ENCODE data around the gene TC2N. TPM values are rescaled to one million over a fixed set of nuclear protein-coding genes. Genes with fewer than 3 reads are reported as not detected.
"Not testable (repeated sequence)": the region's sequence is repeated elsewhere in the genome, so short reads cannot be mapped to it uniquely, and the experiment has no call there.

Gene TC2N
- total RNA-seq, 2 donors from 2014 or later, result 6.9 to 12.0 TPM

GRCh38 chr14:91743305-91743653 is 124.1 kb downstream of the TC2N start:
- DNase-seq (ENCODE audit: low spot score), result no peak
- H3K4me1 Mint-ChIP-seq (ENCODE audit: low read depth in 2 of 2), result no peaks in the 10 kb centered on the region
- H3K27ac Mint-ChIP-seq, result no peak overlapping the region
- peaks cover 0 to 4% of the 10 kb centered on the region in 2 donors for H3K27me3 Mint-ChIP-seq
- H3K9me3 Mint-ChIP-seq, result no peaks in the 10 kb centered on the region
- no peak overlapping the region for H3K4me3 Mint-ChIP-seq
- no peaks in the 10 kb centered on the region for H3K36me3 Mint-ChIP-seq
- no peak for ATAC-seq

DNA sequence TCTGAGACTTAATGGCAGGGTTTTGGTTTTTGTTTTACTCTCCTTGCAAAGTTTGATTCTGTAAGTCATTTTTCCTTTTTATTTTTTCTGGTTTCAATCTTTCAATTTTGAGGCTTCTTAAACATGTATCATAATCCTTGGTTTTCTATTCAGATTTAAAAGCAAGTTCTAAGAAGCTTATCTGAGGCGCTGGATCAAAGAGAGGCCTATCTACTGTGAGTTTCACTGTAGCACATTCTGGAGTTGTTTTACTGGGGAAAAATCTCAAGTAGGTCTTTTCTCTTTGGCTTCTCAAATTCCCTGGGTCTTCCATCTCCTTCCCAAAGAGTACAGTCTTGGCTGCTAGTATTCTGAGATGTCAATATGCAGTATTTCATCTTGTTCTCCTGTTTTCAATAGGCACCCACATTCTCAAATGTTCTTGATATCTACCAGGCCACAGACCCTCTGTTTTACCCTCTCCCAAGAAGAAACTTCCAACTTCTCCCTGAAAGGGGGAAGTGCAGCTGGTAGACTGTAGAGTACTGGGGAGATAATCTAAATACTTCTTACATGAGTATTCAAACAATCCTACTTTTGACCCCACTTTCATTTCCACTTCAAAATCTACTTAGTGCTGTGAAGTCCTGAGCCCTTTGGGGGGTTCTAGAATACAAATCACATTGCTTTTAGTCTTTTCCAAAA is 124.6 kb downstream of the TC2N start:
- DNase-seq (ENCODE audit: low spot score) (no peak), ATAC-seq (no peak)
- Mint-ChIP-seq H3K27ac (no peak overlapping the region), H3K9me3 (no peaks in the 10 kb centered on the region), H3K36me3 (no peaks in the 10 kb centered on the region), H3K27me3 (peaks cover 0 to 4% of the 10 kb centered on the region in 2 donors), H3K4me1 (ENCODE audit: low read depth in 2 of 2) (no peaks in the 10 kb centered on the region), H3K4me3 (no peak overlapping the region)

DNA sequence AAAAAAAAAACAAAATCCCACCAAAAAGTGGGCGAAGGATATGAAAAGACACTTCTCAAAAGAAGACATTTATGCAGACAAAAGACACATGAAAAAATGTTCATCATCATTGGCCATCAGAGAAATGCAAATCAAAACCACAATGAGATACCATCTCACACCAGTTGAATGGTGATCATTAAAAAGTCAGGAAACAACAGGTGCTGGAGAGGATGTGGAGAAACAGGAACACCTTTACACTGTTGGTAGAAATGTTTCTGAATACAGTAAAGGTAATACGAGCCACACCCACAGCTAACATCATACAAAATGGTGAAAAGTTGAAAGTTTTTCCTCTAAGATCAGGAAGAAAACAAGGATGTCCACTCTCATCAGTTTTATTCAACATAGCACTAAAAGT is 127.5 kb downstream of the TC2N start:
- H3K27me3 Mint-ChIP-seq, result peaks cover 10 to 15% of the 10 kb centered on the region in 2 donors
- H3K4me1 Mint-ChIP-seq (ENCODE audit: low read depth in 2 of 2); ATAC-seq; DNase-seq (ENCODE audit: low spot score); H3K4me3 Mint-ChIP-seq; H3K27ac Mint-ChIP-seq; H3K36me3 Mint-ChIP-seq; H3K9me3 Mint-ChIP-seq: not testable (repeated sequence)

- no peaks in the 10 kb centered on the region for H3K4me1 Mint-ChIP-seq (ENCODE audit: low read depth in 2 of 2)
- H3K4me3 Mint-ChIP-seq, result no peak overlapping the region
- DNase-seq (ENCODE audit: low spot score) (no peak), ATAC-seq (no peak)
- peaks cover 10 to 22% of the 10 kb centered on the region in 2 donors for H3K27me3 Mint-ChIP-seq
- no peaks in the 10 kb centered on the region for H3K36me3 Mint-ChIP-seq
- no peak overlapping the region for H3K27ac Mint-ChIP-seq
- no peaks in the 10 kb centered on the region for H3K9me3 Mint-ChIP-seq
Measured at GRCh38 chr14:91737619-91738018, 129.7 kb downstream of the TC2N start.

DNA sequence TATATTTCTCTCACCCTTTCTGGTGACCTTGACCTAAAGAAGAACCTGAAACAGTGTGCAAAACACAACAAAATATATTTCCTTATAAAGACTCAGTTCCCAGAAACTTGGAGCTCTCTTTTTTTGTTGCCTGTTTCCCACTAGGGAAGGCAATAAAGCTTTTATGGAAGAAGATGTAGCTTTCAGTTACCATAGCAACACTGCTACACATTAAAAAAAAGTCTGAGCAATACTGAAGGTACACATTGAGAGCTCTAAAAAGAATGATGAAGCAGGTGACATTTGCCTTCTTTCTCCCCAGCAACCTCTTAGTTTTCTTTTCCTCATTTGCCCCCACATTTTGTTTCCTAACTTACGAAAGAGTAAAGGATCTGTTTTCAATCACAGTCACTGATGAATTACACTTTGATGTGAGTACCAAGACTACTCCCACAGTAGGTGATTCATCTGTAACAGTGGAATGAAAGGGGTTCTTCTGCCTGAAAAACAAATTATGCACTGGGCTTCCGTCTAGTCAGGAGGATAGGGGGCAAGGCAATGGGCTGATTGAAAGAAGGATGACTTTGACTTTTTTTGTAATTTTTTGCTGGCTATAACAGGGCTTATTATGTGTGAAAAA is 134.4 kb downstream of the TC2N start:
- Mint-ChIP-seq H3K4me1 (ENCODE audit: low read depth in 2 of 2) (no peaks in the 10 kb centered on the region), H3K4me3 (no peak overlapping the region), H3K27ac (no peak overlapping the region), H3K36me3 (no peaks in the 10 kb centered on the region), H3K9me3 (no peaks in the 10 kb centered on the region), H3K27me3 (peaks cover 10 to 18% of the 10 kb centered on the region in 2 donors)
- DNase-seq (ENCODE audit: low spot score), result no peak
- ATAC-seq, result no peak

- DNase-seq (ENCODE audit: low spot score), result no peak
- H3K27ac Mint-ChIP-seq, result no peak overlapping the region
- no peaks in the 10 kb centered on the region for H3K9me3 Mint-ChIP-seq
- no peak for ATAC-seq
- no peak overlapping the region for H3K4me3 Mint-ChIP-seq
- H3K4me1 Mint-ChIP-seq (ENCODE audit: low read depth in 2 of 2), result no peaks in the 10 kb centered on the region
- H3K27me3 Mint-ChIP-seq, result peaks cover 10 to 18% of the 10 kb centered on the region in 2 donors
- no peaks in the 10 kb centered on the region for H3K36me3 Mint-ChIP-seq
Measured at GRCh38 chr14:91732439-91732838, 134.9 kb downstream of the TC2N start.

DNA sequence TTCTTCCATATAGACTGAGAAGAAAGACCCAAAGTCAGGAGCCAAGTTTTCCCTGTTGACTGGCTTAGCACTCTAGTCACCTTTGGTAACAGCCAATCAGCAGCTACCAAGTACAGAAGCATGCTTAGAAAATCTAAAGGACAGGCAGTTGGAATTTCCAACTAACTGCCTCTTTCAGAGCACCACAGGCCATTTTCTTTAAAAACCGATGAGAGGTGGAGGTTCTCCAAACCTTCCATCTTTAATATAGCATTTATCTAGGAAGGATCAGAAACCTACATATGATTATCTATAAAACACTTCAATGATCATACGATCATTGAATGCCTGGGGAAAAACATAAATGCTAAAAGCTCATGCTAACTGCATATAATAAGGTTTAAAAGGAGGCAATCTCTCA is 135.3 kb downstream of the TC2N start, which contains the start of gene CATSPERB:
Gene CATSPERB, minus strand, starts transcription at position 101 of the 400 bp plus-strand sequence. CDS start 2,607 bp downstream, outside the sequence.
- Mint-ChIP-seq H3K9me3 (no peaks in the 10 kb centered on the region), H3K4me3 (no peak within 1 kb of the TSS), H3K36me3 (no peaks in the 10 kb centered on the region), H3K27ac (no peak within 1 kb of the TSS), H3K27me3 (peaks cover 10 to 17% of the 10 kb centered on the region in 2 donors), H3K4me1 (ENCODE audit: low read depth in 2 of 2) (no peaks in the 10 kb centered on the region)
- DNase-seq (ENCODE audit: low spot score) (no peak), ATAC-seq (no peak)

DNA sequence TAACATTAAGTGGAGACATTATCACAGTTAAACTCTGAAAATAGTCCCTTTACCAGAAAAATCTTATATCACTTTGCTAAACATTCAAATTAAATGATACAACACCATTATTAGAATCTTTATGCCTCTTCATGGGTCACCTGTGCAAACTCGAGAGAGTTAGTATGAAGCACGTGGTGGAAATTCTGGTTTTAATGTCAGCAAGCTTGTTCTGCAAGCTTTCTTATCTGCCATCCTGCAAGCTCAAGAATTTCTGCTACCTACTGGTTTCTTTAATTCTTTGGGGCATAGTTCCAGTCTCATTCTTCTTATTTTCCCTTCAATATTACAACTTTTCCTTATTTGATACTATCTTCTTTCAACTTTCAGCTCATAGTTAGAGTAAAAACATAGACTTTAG is 136.3 kb downstream of the TC2N start:
- no peak for DNase-seq (ENCODE audit: low spot score)

DNA sequence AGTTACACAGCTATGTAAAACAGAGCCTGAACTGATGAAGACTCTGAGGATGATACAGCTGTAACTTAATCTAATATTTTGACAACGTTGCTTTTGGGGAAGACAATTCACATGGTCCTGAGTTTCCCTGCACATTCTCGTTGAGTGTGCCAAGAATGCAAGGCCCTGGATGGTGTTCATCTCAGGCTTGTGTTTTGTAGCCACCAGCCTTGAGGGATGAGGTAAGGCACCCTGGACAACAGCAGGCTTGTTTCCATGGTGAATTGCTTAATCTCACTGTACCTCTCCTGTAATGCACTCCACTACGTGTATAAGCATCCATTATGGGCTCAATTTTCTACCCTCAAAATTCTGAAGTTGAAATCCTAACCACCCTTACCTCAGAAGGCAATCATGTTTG is 137.6 kb downstream of the TC2N start:
- no peaks in the 10 kb centered on the region for H3K36me3 Mint-ChIP-seq
- no peak for DNase-seq (ENCODE audit: low spot score)
- no peak for ATAC-seq
- no peaks in the 10 kb centered on the region for H3K4me1 Mint-ChIP-seq (ENCODE audit: low read depth in 2 of 2)
- H3K9me3 Mint-ChIP-seq, result no peaks in the 10 kb centered on the region
- H3K4me3 Mint-ChIP-seq, result no peak overlapping the region
- H3K27ac Mint-ChIP-seq, result no peak overlapping the region
- H3K27me3 Mint-ChIP-seq, result peaks cover 0 to 6% of the 10 kb centered on the region in 2 donors

More for the DNA sequence above, 136.3 kb downstream of the TC2N start:
- H3K9me3 Mint-ChIP-seq, result no peaks in the 10 kb centered on the region
- no peak overlapping the region for H3K4me3 Mint-ChIP-seq
- ATAC-seq, result no peak
- H3K4me1 Mint-ChIP-seq (ENCODE audit: low read depth in 2 of 2), result no peaks in the 10 kb centered on the region
- no peaks in the 10 kb centered on the region for H3K36me3 Mint-ChIP-seq
- H3K27ac Mint-ChIP-seq, result no peak overlapping the region
- H3K27me3 Mint-ChIP-seq, result peaks cover 1 to 8% of the 10 kb centered on the region in 2 donors

Other genes starting within 250 kb of the TC2N start
- gene CATSPERB, start 135.4 kb downstream of the TC2N start, total RNA-seq, result under 1 TPM in 1 of 2 donors, not detected in 1; 0.70 TPM
- gene FBLN5, start 80.2 kb upstream of the TC2N start, total RNA-seq, result not detected
- gene TRIP11, start 172.5 kb upstream of the TC2N start, total RNA-seq, result 10 to 100 TPM; 47.8 to 53.9 TPM
- gene ATXN3, start 239.0 kb upstream of the TC2N start, total RNA-seq, result 10 to 100 TPM; 22.3 to 27.2 TPM

Data from natural killer cell treated with Interleukin-12 subunit alpha and Interleukin-12 subunit beta and Interleukin-15 and Interleukin-18, amount 100 ng/mL, for 72 hours (primary cell).